Gastrocnemius medialis (tissue), 4 donors: Measurements from ENCODE around the gene IYD. TPM values are rescaled to one million over a fixed set of nuclear protein-coding genes. Genes with fewer than 3 reads are reported as not detected.
A peak's percentile ranks its signal among the peaks of the same experiment; 100 is the strongest.

Experiments
- ATAC-seq, 2 donors: fragments of 150-250 bp; one replicate each; pipeline ENCODE4 v1.9.1; 2016
- DNase-seq, 2 donors: peaks; one replicate each; pipeline ENCODE4 v3.0.0-alpha.2; 2019
- H3K27ac ChIP-seq, 4 donors: fragments of 200-600 bp; sonication (generic); 1 replicate in 1 of 4; 2 replicates in 3 of 4; pipeline ENCODE4 v1.5.1; 2016 to 2018; ENCODE audit warnings: mild to moderate bottlenecking in 2 of 4, moderate library complexity in 1 of 4
- H3K27me3 ChIP-seq, 3 donors: fragments of 200-600 bp; sonication (generic) in 2 of 3; 1 replicate in 1 of 3; 2 replicates in 2 of 3; pipeline versions ENCODE4 v1.5.1 to v1.6.0; 2016 to 2019; ENCODE audit warnings: mild to moderate bottlenecking in 1 of 3, moderate library complexity in 1 of 3
- H3K36me3 ChIP-seq, 2 donors: fragments of 200-600 bp; sonication (generic) in 1 of 2; one replicate each; pipeline ENCODE4 v1.5.1; 2017 to 2018
- H3K4me1 ChIP-seq, 2 donors: fragments of 200-600 bp; sonication (generic) in 1 of 2; one replicate each; pipeline ENCODE4 v1.5.1; 2016 to 2017; ENCODE audit warnings: mild to moderate bottlenecking in 2 of 2
- H3K4me3 ChIP-seq, 4 donors: fragments of 200-600 bp; sonication (generic) in 3 of 4; 1 replicate in 1 of 4; 2 replicates in 3 of 4; pipeline ENCODE4 v1.5.1; 2016 to 2019; ENCODE audit warnings: mild to moderate bottlenecking in 2 of 4
- H3K9me3 ChIP-seq, 3 donors: fragments of 200-600 bp; sonication (generic) in 2 of 3; 1 replicate in 1 of 3; 2 replicates in 2 of 3; pipeline ENCODE4 v1.5.1; 2016 to 2019
- POLR2A ChIP-seq, 2 donors: fragments of 450-650 bp; IDR thresholded peaks; one replicate each; pipeline ENCODE4 v1.6.1; 2017; ENCODE audit warnings: antibody characterized with exemption in 2 of 2, mild to moderate bottlenecking in 2 of 2, moderate library complexity in 2 of 2
- in situ Hi-C, 4 donors: fragments of 200-750 bp; cut with MboI; loops; one replicate each; pipeline versions ENCODE4 v1.15.0 to v1.8.0; 2017; ENCODE audit warnings: low sequenced_read_pairs in 4 of 4
- intact Hi-C: fragments of 100-400 bp; cut with DNase I; formaldehyde crosslinking; loops from one replicate; pipeline ENCODE4 v1.15.1; 2023; ENCODE audit warnings: low total_unique reads
- total RNA-seq, 4 donors: library from RNA; depleted of rRNA; stranded (reverse); fragments of >200 nt; gene quantifications; one replicate each; pipeline versions ENCODE4 v1.1.0 to v1.2.3, GENCODE V29; 2016
- TF ChIP-seq, protein P1 (sequence below), 5 experiments: fragments of 450-650 bp in 3 of 5; fragments of 200-600 bp in 2 of 5; sonication (generic) in 2 of 5; IDR thresholded peaks in 4 of 5; conservative IDR thresholded peaks in 1 of 5; 1 replicate in 4 of 5; 2 replicates in 1 of 5; pipeline ENCODE4 v1.5.1; 2016 to 2019; ENCODE audit warnings: antibody characterized with exemption in 5 of 5, mild to moderate bottlenecking in 3 of 5, moderate library complexity in 3 of 5

IYD gene
- total RNA-seq, 4 donors from 2014 or later, result 0.10 to 0.20 TPM; not detected in 2

DNA sequence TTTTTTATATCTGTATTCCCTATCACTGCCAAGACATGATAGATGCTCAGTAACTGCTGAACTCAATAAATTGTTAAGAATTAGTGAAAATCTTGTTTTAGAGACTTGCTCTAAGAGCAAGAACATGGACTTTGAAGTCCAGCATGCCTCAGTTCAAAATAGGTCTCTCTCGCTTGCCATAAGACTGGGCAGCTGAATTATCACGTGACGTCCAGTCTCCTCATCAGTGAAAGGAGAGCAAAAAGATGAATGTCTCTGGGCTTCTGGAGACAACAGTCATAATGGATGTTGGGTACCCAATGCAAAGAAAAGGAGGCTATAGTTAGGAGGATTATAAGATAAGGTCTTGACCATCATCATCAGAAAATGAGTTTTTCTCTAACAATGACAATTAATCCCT, 82.1 kb downstream of the IYD start:
- TF ChIP-seq, protein P1, sequence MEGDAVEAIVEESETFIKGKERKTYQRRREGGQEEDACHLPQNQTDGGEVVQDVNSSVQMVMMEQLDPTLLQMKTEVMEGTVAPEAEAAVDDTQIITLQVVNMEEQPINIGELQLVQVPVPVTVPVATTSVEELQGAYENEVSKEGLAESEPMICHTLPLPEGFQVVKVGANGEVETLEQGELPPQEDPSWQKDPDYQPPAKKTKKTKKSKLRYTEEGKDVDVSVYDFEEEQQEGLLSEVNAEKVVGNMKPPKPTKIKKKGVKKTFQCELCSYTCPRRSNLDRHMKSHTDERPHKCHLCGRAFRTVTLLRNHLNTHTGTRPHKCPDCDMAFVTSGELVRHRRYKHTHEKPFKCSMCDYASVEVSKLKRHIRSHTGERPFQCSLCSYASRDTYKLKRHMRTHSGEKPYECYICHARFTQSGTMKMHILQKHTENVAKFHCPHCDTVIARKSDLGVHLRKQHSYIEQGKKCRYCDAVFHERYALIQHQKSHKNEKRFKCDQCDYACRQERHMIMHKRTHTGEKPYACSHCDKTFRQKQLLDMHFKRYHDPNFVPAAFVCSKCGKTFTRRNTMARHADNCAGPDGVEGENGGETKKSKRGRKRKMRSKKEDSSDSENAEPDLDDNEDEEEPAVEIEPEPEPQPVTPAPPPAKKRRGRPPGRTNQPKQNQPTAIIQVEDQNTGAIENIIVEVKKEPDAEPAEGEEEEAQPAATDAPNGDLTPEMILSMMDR (IDR thresholded peaks at IDR 0.05 in 4 of 5, conservative IDR thresholded peaks at IDR 0.05 in 1 of 5), result no peak
- TF ChIP-seq POLR2A (IDR thresholded peaks at IDR 0.05), result no peak
- no peak overlapping the region for H3K27ac ChIP-seq
- intact Hi-C loops, result no loop called here

DNA sequence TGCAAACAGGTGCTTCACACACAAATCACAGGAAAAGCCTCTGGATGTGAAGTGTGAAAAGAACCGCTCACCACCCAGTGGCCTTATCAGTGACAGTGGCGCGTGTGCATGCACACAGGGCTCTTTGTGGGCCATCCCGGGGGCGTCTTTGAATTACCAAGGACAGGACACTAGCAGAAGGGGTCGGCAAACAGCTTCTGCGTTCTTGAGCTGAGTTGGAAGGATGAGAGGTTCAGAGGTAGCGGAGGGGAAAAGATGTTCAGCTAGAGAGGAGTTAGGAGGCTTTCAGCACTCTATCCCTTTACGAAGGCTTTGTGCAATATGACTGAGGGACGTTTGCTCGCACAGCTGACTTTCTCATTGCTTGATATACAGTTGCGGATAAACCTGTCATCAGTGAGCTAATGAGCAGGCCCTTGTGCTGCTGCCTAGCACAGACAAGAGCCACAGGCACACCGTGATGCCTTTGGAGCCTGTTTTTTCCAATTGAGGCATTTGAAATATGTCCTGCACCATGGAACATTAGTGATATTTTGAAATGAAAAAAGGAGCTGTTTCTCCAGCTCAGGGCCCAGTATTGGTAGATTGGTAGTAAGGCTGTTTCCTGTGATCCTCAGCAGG, 83.1 kb downstream of the IYD start:
- no peaks in the 10 kb centered on the region for H3K27me3 ChIP-seq
- DNase-seq (no peak), ATAC-seq (no peak)
- intact Hi-C loops (no loop called here), in situ Hi-C loops (no loop called here)
- no peak overlapping the region for H3K4me3 ChIP-seq
- TF ChIP-seq, protein P1 (IDR thresholded peaks at IDR 0.05 in 4 of 5, conservative IDR thresholded peaks at IDR 0.05 in 1 of 5), result no peak
- TF ChIP-seq POLR2A (IDR thresholded peaks at IDR 0.05), result no peak
- no peaks in the 10 kb centered on the region for H3K36me3 ChIP-seq
- no peaks in the 10 kb centered on the region for H3K4me1 ChIP-seq
- H3K9me3 ChIP-seq, result no peaks in the 10 kb centered on the region
- H3K27ac ChIP-seq, result peak overlapping the region; percentile 21 to 69 (median 39)

More for the DNA sequence above, 82.1 kb downstream of the IYD start:
- no peak for ATAC-seq
- H3K4me1 ChIP-seq, result no peaks in the 10 kb centered on the region
- no peak overlapping the region for H3K4me3 ChIP-seq
- H3K27me3 ChIP-seq, result no peaks in the 10 kb centered on the region
- DNase-seq, result no peak
- no peaks in the 10 kb centered on the region for H3K9me3 ChIP-seq
- H3K36me3 ChIP-seq, result no peaks in the 10 kb centered on the region
- in situ Hi-C loops, result no loop called here

DNA sequence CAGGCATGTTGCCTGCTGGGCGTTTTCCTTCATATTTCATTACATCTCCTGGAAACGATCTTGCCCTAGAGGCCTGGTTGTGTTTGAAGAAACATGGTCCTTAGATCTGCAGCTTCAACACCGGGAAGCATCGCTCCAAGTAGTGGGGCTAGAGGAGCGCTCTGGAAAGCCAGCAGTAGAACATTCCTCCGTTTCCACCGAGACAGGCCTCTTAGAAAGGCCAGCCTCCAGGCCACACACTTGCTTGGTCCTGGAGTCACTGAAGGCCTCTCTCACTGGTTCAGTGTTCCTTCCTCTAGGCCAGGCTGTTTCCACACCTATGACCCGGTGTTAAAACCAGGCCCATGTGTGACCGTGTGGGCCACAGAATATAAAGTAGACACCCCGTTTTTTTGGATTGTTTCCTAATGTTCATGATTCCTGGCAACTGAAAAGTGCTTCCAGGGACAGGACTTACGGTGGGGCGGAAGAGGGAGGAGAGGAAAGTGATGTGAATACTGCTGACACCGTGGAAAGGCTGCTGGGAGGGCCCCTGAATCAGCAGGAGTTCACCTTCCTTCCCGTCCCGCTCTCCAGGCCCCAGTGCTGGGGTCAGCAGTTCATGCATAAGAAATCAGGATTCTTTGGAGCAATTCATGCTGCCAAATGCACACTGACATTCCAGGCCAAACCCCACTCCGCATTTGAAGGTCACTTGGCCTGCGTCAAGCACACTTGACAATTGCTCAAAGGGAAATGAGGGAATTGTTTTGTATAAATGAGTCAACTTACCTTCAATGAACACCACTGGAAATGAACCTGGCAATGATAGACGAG, 83.8 kb downstream of the IYD start:
- Histone ChIP-seq H3K27me3 (no peaks in the 10 kb centered on the region), H3K36me3 (no peaks in the 10 kb centered on the region), H3K4me3 (no peak overlapping the region), H3K4me1 (no peaks in the 10 kb centered on the region), H3K27ac (peak overlapping the region; percentile 21 to 69 (median 39)), H3K9me3 (no peaks in the 10 kb centered on the region)
- DNase-seq, result no peak
- TF ChIP-seq, protein P1 (IDR thresholded peaks at IDR 0.05 in 4 of 5, conservative IDR thresholded peaks at IDR 0.05 in 1 of 5), result no peak
- TF ChIP-seq POLR2A (IDR thresholded peaks at IDR 0.05), result no peak
- in situ Hi-C loops, result no loop called here
- ATAC-seq, result peak; percentile 41 to 64
- intact Hi-C loops, result no loop called here

DNA sequence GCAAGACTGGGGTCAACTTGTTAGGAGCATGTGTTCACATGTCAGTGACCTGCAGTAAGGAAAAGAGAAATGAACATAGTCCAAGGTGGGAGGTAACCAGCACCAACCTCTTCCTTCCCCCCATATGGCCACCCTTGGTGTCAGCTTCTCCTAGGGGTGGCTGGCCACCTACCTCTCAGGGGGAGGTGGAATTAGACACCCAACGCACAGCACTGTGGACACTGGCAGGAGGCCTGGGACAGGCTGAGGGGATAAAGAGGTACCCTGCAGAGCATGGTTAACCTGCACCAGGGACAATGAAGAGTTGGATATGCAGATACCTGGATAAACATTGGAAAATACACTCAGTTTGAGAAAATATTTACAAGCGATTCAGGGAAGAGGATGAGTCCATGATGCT, 84.5 kb downstream of the IYD start:
- ATAC-seq (no peak), DNase-seq (no peak)
- Histone ChIP-seq H3K4me1 (no peaks in the 10 kb centered on the region), H3K9me3 (no peaks in the 10 kb centered on the region), H3K27me3 (no peaks in the 10 kb centered on the region), H3K36me3 (no peaks in the 10 kb centered on the region), H3K27ac (peak overlapping the region in 1 of 4 donors; percentile 12), H3K4me3 (no peak overlapping the region)
- TF ChIP-seq, protein P1 (IDR thresholded peaks at IDR 0.05 in 4 of 5, conservative IDR thresholded peaks at IDR 0.05 in 1 of 5), result no peak
- TF ChIP-seq POLR2A (IDR thresholded peaks at IDR 0.05), result no peak
- in situ Hi-C loops (no loop called here), intact Hi-C loops (no loop called here)

Other genes with a start within 250 kb of the IYD start
- gene PPP1R14C, start 226.0 kb upstream of the IYD start, total RNA-seq, result 10 to 100 TPM; 14.9 to 37.0 (median 21.7) TPM
- 1 to 10 TPM; 2.3 to 7.7 (median 4.4) TPM for gene PLEKHG1, start 230.9 kb downstream of the IYD start, total RNA-seq